Measurements from ENCODE around the gene NSD2.

NSD2 gene

GRCh38 chr4:1855333-1856070, 15.7 kb upstream of the NSD2 start:
- TF ChIP-seq POLR2AphosphoS5 (IDR thresholded peaks at IDR 0.05; ENCODE audit: low read depth, low read length) (no peak; the same call in 1 of the 2 replicates), TAF1 (IDR thresholded peaks at IDR 0.05; ENCODE audit: borderline replicate concordance, insufficient read depth, low read length) (no peak), REST (IDR thresholded peaks at IDR 0.05; ENCODE audit: insufficient read depth in 1 of 2, low read depth in 2 of 2, low read length in 2 of 2) (no peak), FOXP2 (optimal IDR thresholded peaks at IDR 0.05; ENCODE audit: borderline replicate concordance, extremely low read depth, extremely low read length, insufficient read depth) (no peak), SIN3A (IDR thresholded peaks at IDR 0.05; ENCODE audit: borderline replicate concordance, insufficient read depth, low read length) (no peak)

GRCh38 chr4:1856071-1856942, 14.9 kb upstream of the NSD2 start, which contains the start of gene LETM1:
LETM1 (minus strand) TSS chr4:1856156; CDS start chr4:1855950, 206 bp downstream.
- TF ChIP-seq REST (IDR thresholded peaks at IDR 0.05; ENCODE audit: insufficient read depth in 1 of 2, low read depth in 2 of 2, low read length in 2 of 2) (no peak), TAF1 (IDR thresholded peaks at IDR 0.05; ENCODE audit: borderline replicate concordance, insufficient read depth, low read length) (peak; percentile 50; the same call in 1 of the 2 replicates), FOXP2 (optimal IDR thresholded peaks at IDR 0.05; ENCODE audit: borderline replicate concordance, extremely low read depth, extremely low read length, insufficient read depth) (no peak), POLR2AphosphoS5 (IDR thresholded peaks at IDR 0.05; ENCODE audit: low read depth, low read length) (peak; percentile 83), SIN3A (IDR thresholded peaks at IDR 0.05; ENCODE audit: borderline replicate concordance, insufficient read depth, low read length) (peak; percentile 31; the same call in 1 of the 2 replicates)

- TF ChIP-seq TAF1 (IDR thresholded peaks at IDR 0.05; ENCODE audit: borderline replicate concordance, insufficient read depth, low read length) (no peak), REST (IDR thresholded peaks at IDR 0.05; ENCODE audit: insufficient read depth in 1 of 2, low read depth in 2 of 2, low read length in 2 of 2) (no peak), POLR2AphosphoS5 (IDR thresholded peaks at IDR 0.05; ENCODE audit: low read depth, low read length) (no peak; the same call in 1 of the 2 replicates), SIN3A (IDR thresholded peaks at IDR 0.05; ENCODE audit: borderline replicate concordance, insufficient read depth, low read length) (no peak), FOXP2 (optimal IDR thresholded peaks at IDR 0.05; ENCODE audit: borderline replicate concordance, extremely low read depth, extremely low read length, insufficient read depth) (no peak)
Observed at GRCh38 chr4:1856943-1857699, 14.1 kb upstream of the NSD2 start.

GRCh38 chr4:1857931-1858330, 13.3 kb upstream of the NSD2 start:
- TF ChIP-seq REST (IDR thresholded peaks at IDR 0.05; ENCODE audit: insufficient read depth in 1 of 2, low read depth in 2 of 2, low read length in 2 of 2) (no peak), FOXP2 (optimal IDR thresholded peaks at IDR 0.05; ENCODE audit: borderline replicate concordance, extremely low read depth, extremely low read length, insufficient read depth) (no peak), SIN3A (IDR thresholded peaks at IDR 0.05; ENCODE audit: borderline replicate concordance, insufficient read depth, low read length) (no peak), POLR2AphosphoS5 (IDR thresholded peaks at IDR 0.05; ENCODE audit: low read depth, low read length) (no peak)

All from PFSK-1 (cell line).